Liver (tissue), 5 donors: ENCODE data around the gene NHLRC2. TPM values are rescaled to one million over a fixed set of nuclear protein-coding genes. Genes with fewer than 3 reads are reported as not detected.

Source experiments
- polyA plus RNA-seq, 2 donors: library from polyadenylated mRNA; stranded (reverse) in 1 of 2; unstranded in 1 of 2; fragments of 200-250 nt in 1 of 2; fragments of >200 nt in 1 of 2; fragmentation: Nextera tagmentation in 1 of 2; extraction: Ambion mirVana in 1 of 2; gene quantifications; one replicate each; pipeline versions ENCODE4 v1.2.1 to v1.2.3, GENCODE V29; 2013 to 2015
- small RNA-seq: library from RNA; depleted of rRNA; stranded (forward); fragments of <200 nt; gene quantifications from one replicate; pipeline ENCODE3, GENCODE V24; 2014
- total RNA-seq, 2 donors: library from RNA; depleted of rRNA; stranded (reverse); fragments of >200 nt; gene quantifications; one replicate each; pipeline ENCODE4 v1.2.3, GENCODE V29; 2014
- donor health status: healthy.
- donor health status: healthy.
- donor health status: healthy.

Gene NHLRC2
- total and polyA plus RNA-seq, 4 donors = 2.3 to 14.2 (median 7.4) TPM

Small RNA genes within 50 kb of the gene (small RNA-seq; reads per million reads assigned to genes)
- not detected for gene RF00560

Other genes with a start within 250 kb of the NHLRC2 start
- under 1 TPM; 0.05 to 0.08 TPM for gene NRAP, start 190.6 kb upstream of the NHLRC2 start, total RNA-seq
- under 1 TPM; 0.12 to 0.13 TPM for gene NRAP, start 190.6 kb upstream of the NHLRC2 start, polyA plus RNA-seq
- gene CASP7, start 174.7 kb upstream of the NHLRC2 start, total RNA-seq = 10 to 100 TPM in 1 of 2 donors, 1 to 10 TPM in 1; 8.8 to 25.0 TPM
- gene CASP7, start 174.7 kb upstream of the NHLRC2 start, polyA plus RNA-seq = 10 to 100 TPM in 1 of 2 donors, 1 to 10 TPM in 1; 9.9 to 12.9 TPM
- under 1 TPM in 1 of 2 donors, not detected in 1; under 0.01 TPM for gene PLEKHS1, start 103.0 kb upstream of the NHLRC2 start, total RNA-seq
- not detected for gene PLEKHS1, start 103.0 kb upstream of the NHLRC2 start, polyA plus RNA-seq
- 10 to 100 TPM in 1 of 2 donors, 1 to 10 TPM in 1; 7.9 to 11.3 TPM for gene DCLRE1A, start 579 bp upstream of the NHLRC2 start, total RNA-seq
- gene DCLRE1A, start 579 bp upstream of the NHLRC2 start, polyA plus RNA-seq = 1 to 10 TPM; 1.9 to 4.9 TPM
- under 1 TPM; 0.05 to 0.17 TPM for gene ADRB1, start 189.2 kb downstream of the NHLRC2 start, total RNA-seq
- under 1 TPM in 1 of 2 donors, not detected in 1; 0.16 TPM for gene ADRB1, start 189.2 kb downstream of the NHLRC2 start, polyA plus RNA-seq